ENCODE results near the gene FGD6. TPM values are rescaled to one million over a fixed set of nuclear protein-coding genes. Genes with fewer than 3 reads are reported as not detected.

Gene FGD6
- total and polyA plus RNA-seq, 7 donors: 0.96 to 7.1 (median 2.8) TPM

DNA sequence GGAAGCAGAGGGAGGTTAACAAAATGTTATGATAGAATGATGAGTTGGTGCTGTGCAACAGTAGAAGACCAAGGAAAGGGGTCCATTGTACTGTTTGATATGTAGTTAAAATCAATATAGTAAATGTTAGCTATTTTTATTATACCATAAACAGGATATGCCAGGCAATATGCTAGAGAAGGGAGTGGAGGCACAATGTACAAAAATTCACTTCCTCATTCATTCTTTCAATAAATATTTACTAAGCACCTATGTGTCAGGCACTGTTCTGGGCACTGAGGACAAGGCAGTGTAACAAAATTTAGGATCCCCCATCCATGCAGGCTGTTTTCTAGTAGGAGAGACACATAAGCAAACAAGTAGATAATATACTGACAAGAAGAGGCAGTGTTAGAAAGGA is 25.0 kb downstream of the FGD6 start:
- H3K36me3 ChIP-seq (ENCODE audit: insufficient read depth in 1 of 2, low read depth in 1 of 2): no peaks in the 10 kb centered on the region
- DNase-seq (no peak), ATAC-seq (no peak)
- H3K27ac ChIP-seq: no peak overlapping the region
- H3K4me3 ChIP-seq: no peak overlapping the region
- H3K4me1 ChIP-seq: peaks cover under 1% of the 10 kb centered on the region
- H3K9me3 ChIP-seq: no peaks in the 10 kb centered on the region
- TF ChIP-seq, protein P1, sequence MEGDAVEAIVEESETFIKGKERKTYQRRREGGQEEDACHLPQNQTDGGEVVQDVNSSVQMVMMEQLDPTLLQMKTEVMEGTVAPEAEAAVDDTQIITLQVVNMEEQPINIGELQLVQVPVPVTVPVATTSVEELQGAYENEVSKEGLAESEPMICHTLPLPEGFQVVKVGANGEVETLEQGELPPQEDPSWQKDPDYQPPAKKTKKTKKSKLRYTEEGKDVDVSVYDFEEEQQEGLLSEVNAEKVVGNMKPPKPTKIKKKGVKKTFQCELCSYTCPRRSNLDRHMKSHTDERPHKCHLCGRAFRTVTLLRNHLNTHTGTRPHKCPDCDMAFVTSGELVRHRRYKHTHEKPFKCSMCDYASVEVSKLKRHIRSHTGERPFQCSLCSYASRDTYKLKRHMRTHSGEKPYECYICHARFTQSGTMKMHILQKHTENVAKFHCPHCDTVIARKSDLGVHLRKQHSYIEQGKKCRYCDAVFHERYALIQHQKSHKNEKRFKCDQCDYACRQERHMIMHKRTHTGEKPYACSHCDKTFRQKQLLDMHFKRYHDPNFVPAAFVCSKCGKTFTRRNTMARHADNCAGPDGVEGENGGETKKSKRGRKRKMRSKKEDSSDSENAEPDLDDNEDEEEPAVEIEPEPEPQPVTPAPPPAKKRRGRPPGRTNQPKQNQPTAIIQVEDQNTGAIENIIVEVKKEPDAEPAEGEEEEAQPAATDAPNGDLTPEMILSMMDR (IDR thresholded peaks at IDR 0.05): no peak
- no peaks in the 10 kb centered on the region for H3K27me3 ChIP-seq (ENCODE audit: insufficient read depth in 3 of 3, low read length in 2 of 3)
- intact Hi-C loops (cut with DNase I): no loop called here

DNA sequence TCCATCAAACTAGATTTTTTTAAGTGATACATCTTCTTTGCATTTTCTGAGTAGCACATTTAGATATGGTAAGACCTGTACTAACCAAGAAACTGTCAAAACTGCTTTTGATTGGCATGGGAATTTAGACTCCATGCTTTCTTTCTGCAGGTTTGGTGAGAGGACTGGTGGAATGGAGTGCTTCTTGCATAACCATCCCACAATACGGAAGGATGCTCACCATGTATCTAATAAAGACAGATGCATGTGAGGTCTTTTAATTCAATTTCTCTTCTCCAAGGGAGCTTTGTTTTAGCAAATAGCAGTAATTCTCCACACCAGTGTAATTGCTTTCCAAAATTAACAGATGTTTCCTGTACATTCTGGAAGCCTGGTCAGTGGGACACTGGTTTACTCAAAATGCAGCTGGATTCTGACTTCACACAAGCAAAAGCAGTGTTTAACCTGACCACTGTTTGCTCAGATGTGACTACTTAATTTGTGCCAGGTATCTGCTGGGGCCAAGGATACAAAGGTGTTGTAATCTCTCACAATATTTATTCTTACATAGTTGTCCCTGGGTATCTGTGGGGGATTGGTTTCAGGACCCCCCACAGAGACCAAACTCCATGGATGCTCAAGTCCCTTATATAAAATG is 26.1 kb downstream of the FGD6 start:
- Histone ChIP-seq H3K36me3 (ENCODE audit: insufficient read depth in 1 of 2, low read depth in 1 of 2) (no peaks in the 10 kb centered on the region), H3K9me3 (no peaks in the 10 kb centered on the region), H3K27me3 (ENCODE audit: insufficient read depth in 3 of 3, low read length in 2 of 3) (no peaks in the 10 kb centered on the region), H3K4me3 (no peak overlapping the region), H3K27ac (no peak overlapping the region), H3K4me1 (no peaks in the 10 kb centered on the region)
- TF ChIP-seq, protein P1 (IDR thresholded peaks at IDR 0.05): no peak
- ATAC-seq (no peak), DNase-seq (no peak)
- intact Hi-C loops (cut with DNase I): no loop called here
- WGBS, 3 donors: 61 to 76% (median 74%) methylated on average over 1 of the region's 1 CpG

DNA sequence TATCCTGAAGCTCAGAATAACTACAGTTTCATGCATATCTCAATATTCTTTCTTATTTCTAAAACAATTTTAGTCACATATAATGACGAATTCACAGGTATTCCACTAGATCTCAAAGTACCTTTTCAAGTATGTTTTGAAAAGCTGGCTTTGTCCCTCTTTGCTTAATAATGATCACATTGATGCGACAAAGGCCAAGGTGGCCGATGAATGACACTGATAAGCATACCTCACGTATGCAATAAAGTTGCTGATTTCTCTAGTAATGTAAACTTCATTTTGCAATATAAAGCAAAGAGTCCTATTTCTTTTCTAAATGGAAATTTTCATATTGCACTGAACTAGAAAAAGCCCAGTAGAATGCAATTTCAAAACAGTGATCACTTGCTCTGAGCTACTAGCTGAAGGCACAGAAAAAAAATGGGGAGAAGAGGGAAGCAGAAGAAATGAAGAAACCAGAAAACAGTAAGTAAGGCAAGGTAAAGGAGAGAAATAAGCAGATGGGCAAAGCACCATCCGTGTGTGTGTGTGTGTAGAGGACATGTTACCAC is 29.3 kb downstream of the FGD6 start:
- WGBS, 3 donors: 84 to 92% (median 89%) methylated on average over 5 of the region's 5 CpGs
- TF ChIP-seq, protein P1 (IDR thresholded peaks at IDR 0.05): no peak
- intact Hi-C loops (cut with DNase I): no loop called here
- Histone ChIP-seq H3K4me3 (no peak overlapping the region), H3K27me3 (ENCODE audit: insufficient read depth in 3 of 3, low read length in 2 of 3) (no peaks in the 10 kb centered on the region), H3K9me3 (no peaks in the 10 kb centered on the region), H3K4me1 (no peaks in the 10 kb centered on the region), H3K36me3 (ENCODE audit: insufficient read depth in 1 of 2, low read depth in 1 of 2) (no peaks in the 10 kb centered on the region), H3K27ac (no peak overlapping the region)
- no peak for DNase-seq
- no peak for ATAC-seq

- H3K4me3 ChIP-seq: no peak overlapping the region
- ATAC-seq (no peak), DNase-seq (no peak)
- no peaks in the 10 kb centered on the region for H3K27me3 ChIP-seq (ENCODE audit: insufficient read depth in 3 of 3, low read length in 2 of 3)
- H3K36me3 ChIP-seq (ENCODE audit: insufficient read depth in 1 of 2, low read depth in 1 of 2): no peaks in the 10 kb centered on the region
- H3K4me1 ChIP-seq: no peaks in the 10 kb centered on the region
- TF ChIP-seq, protein P1 (IDR thresholded peaks at IDR 0.05): no peak
- intact Hi-C loops (cut with DNase I): no loop called here
- H3K9me3 ChIP-seq: no peaks in the 10 kb centered on the region
- no peak overlapping the region for H3K27ac ChIP-seq
These were observed 31.4 kb downstream of the FGD6 start for GRCh38 chr12:95185854-95186253.

DNA sequence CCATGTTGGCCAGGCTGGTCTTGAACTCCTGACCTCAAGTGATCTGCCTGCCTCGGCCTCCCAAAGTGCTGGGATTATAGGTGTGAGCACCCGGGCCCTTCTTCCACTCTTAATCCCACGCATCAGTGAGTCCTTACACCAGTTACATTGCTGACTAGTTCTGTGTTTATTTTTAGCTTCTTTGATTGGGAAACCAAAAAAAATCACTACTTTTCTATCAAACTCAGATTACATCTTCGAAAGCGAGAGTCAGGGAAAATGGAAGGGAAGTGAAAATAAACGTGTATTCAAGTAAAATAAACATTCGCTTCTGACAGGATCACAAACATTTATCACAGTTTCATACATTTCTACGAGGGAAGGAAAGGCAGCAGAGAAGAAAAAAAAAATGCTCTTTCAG is 32.2 kb downstream of the FGD6 start:
- intact Hi-C loops (cut with DNase I): no loop called here
- TF ChIP-seq, protein P1 (IDR thresholded peaks at IDR 0.05): no peak
- DNase-seq: no peak
- Histone ChIP-seq H3K27me3 (ENCODE audit: insufficient read depth in 3 of 3, low read length in 2 of 3) (no peaks in the 10 kb centered on the region), H3K27ac (no peak overlapping the region), H3K9me3 (no peaks in the 10 kb centered on the region), H3K4me3 (no peak overlapping the region), H3K36me3 (ENCODE audit: insufficient read depth in 1 of 2, low read depth in 1 of 2) (no peaks in the 10 kb centered on the region), H3K4me1 (no peaks in the 10 kb centered on the region)
- WGBS, 3 donors: 94 to 96% (median 94%) methylated on average over 8 of the region's 8 CpGs
- ATAC-seq: no peak

Measured in psoas muscle (tissue), 8 donors.